Activated naive CD4-positive, alpha-beta T cell treated with anti-CD3 and anti-CD28 coated beads, Interleukin-2, amount 50 U/mL, for 16 hours (primary cell): ENCODE data around the gene THRA.

ENCODE experiments used
- DNase-seq: peaks from one replicate; pipeline ENCODE4 v3.0.0-alpha.2; 2020

Gene THRA, protein sequence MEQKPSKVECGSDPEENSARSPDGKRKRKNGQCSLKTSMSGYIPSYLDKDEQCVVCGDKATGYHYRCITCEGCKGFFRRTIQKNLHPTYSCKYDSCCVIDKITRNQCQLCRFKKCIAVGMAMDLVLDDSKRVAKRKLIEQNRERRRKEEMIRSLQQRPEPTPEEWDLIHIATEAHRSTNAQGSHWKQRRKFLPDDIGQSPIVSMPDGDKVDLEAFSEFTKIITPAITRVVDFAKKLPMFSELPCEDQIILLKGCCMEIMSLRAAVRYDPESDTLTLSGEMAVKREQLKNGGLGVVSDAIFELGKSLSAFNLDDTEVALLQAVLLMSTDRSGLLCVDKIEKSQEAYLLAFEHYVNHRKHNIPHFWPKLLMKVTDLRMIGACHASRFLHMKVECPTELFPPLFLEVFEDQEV

DNA sequence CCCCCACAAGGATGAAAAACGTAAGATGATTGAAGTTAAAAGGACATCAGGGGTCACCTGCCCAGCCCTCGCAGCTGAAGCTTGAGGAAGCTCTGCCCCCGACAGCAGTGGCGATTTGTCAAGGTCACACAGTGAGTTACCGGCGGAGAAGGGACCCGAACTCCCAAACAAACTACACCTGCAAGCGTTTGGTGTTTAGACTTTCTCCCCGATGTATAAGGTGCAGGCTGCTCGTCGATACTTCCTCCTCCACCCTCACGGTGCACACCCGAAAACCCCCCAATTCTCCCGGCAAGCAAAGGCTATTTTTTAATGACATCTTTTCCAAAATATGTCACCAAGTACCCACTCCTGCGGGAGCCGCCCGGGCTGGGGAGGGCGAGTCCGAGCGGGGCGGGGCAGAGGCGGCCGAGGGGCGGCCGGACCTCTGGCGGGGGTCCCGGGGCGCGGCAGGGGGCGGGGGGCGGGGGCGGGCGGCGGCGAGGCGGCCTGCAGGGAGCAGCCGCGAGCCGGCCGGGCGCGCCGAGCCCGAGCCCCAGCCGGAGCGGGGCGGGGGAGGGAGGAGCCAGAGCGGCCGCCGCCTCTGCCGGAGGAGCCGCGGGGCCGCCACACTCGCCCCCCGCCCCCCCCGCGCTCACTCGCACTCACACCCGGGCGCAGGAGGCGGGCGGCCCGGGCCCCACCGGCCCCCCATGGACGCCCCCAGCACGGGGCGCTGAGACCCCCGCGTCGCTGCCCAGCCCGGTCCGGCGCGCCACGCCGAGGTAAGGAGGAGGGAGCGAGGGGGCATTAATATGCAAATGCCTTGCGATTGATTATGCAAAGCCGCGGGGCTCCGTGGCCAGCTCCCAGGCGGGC lies at the start of gene THRA:
THRA (plus strand) TSS at position 637 of the 858 bp plus-strand sequence. CDS start 11,524 bp downstream, outside the sequence.
- peak; percentile 79 for DNase-seq

DNA sequence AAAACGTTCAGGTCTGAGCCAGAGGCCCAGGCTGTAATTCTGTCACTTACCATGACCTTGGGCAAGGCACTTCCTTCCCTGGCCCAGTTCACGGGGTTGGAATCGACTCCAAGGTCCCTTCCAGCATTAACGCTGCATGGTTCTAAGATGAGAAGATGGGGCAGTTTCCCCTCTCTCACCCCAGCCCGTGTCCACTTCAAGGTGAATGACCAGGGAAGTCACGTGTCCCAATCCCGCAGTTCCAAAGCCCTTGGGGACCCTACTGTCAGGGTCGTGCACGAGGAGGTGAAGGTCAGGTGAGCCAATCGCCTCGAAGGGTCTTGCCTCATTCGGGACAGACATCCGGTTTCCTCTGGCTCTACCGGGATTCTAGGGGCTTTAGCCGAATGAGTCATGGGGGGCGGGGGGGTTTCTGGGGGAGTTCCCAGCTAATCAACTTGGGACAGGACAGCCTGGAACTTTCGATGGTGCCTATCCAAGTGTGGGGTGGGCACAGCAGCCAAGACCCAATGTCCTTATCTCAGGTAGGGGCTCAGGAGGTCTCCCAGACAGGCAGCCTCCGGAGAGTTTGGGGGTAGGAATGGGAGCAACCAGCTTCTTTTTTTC lies 48.3 kb upstream of the THRA start:
- no peak for DNase-seq

DNA sequence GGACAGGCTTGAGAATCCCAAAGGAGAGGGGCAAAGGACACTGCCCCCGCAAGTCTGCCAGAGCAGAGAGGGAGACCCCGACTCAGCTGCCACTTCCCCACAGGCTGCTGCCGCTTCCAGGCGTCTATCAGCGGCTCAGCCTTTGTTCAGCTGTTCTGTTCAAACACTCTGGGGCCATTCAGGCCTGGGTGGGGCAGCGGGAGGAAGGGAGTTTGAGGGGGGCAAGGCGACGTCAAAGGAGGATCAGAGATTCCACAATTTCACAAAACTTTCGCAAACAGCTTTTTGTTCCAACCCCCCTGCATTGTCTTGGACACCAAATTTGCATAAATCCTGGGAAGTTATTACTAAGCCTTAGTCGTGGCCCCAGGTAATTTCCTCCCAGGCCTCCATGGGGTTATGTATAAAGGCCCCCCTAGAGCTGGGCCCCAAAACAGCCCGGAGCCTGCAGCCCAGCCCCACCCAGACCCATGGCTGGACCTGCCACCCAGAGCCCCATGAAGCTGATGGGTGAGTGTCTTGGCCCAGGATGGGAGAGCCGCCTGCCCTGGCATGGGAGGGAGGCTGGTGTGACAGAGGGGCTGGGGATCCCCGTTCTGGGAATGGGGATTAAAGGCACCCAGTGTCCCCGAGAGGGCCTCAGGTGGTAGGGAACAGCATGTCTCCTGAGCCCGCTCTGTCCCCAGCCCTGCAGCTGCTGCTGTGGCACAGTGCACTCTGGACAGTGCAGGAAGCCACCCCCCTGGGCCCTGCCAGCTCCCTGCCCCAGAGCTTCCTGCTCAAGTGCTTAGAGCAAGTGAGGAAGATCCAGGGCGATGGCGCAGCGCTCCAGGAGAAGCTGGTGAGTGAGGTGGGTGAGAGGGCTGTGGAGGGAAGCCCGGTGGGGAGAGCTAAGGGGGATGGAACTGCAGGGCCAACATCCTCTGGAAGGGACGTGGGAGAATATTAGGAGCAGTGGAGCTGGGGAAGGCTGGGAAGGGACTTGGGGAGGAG lies 47.5 kb upstream of the THRA start, which contains the start of gene CSF3:
CSF3 (plus strand) TSS at position 436 of the 993 bp plus-strand sequence; CDS start at position 471, 35 bp downstream.
- no peak for DNase-seq

DNA sequence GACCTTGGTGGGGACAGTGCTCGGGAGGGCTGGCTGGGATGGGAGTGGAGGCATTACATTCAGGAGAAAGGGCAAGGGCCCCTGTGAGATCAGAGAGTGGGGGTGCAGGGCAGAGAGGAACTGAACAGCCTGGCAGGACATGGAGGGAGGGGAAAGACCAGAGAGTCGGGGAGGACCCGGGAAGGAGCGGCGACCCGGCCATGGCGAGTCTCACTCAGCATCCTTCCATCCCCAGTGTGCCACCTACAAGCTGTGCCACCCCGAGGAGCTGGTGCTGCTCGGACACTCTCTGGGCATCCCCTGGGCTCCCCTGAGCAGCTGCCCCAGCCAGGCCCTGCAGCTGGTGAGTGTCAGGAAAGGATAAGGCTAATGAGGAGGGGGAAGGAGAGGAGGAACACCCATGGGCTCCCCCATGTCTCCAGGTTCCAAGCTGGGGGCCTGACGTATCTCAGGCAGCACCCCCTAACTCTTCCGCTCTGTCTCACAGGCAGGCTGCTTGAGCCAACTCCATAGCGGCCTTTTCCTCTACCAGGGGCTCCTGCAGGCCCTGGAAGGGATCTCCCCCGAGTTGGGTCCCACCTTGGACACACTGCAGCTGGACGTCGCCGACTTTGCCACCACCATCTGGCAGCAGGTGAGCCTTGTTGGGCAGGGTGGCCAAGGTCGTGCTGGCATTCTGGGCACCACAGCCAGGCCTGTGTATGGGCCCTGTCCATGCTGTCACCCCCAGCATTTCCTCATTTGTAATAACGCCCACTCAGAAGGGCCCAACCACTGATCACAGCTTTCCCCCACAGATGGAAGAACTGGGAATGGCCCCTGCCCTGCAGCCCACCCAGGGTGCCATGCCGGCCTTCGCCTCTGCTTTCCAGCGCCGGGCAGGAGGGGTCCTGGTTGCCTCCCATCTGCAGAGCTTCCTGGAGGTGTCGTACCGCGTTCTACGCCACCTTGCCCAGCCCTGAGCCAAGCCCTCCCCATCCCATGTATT lies 46.5 kb upstream of the THRA start:
- DNase-seq, result no peak

DNA sequence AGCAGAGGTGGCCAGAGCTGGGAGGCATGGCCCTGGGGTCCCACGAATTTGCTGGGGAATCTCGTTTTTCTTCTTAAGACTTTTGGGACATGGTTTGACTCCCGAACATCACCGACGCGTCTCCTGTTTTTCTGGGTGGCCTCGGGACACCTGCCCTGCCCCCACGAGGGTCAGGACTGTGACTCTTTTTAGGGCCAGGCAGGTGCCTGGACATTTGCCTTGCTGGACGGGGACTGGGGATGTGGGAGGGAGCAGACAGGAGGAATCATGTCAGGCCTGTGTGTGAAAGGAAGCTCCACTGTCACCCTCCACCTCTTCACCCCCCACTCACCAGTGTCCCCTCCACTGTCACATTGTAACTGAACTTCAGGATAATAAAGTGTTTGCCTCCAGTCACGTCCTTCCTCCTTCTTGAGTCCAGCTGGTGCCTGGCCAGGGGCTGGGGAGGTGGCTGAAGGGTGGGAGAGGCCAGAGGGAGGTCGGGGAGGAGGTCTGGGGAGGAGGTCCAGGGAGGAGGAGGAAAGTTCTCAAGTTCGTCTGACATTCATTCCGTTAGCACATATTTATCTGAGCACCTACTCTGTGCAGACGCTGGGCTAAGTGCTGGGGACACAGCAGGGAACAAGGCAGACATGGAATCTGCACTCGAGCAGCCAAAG lies 45.2 kb upstream of the THRA start:
- no peak for DNase-seq

DNA sequence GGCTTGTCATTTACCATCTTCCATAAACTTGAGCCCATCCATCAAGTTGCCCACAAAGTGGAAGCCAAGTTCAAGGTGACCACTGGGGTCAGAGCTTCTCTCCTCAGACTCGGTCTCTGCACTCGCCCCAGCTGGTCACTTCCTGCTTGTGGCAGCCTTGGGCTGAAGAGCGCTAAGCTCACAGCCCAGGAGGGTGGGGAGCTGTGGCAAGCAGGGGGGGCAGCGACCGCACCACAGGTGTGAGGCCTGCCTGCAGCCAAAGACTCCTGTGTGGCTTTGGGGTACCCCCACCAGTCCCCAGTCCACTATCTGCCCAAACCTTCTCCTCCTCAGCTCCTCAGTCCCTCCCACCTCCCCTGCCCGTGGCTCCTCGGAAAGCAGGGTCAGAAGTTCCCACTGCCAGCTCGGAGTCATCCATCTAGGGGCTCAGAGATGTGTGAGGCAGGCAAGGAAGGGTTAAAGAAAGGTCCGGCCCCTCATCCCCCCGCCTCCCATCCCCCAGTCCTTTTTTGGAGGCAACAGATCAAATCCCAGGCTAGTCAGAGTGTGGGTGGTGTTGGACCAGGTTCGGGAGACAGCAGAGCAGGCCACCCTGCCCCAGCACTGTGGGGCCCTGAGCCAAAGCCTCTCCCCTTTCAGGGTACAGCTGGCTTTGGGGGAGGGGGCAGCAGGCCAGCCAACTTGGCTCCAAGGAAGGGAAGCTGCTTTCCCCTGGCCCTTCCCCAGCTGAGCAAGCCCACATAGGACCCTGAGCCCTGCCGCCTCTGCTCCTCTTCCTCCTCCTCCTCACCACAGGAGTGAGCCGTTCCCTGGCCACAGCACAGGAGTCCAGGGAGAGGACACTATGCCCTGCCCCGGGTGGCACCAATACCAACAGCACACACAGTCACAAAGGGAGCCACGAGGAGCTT lies 44.3 kb upstream of the THRA start:
- no peak for DNase-seq

DNA sequence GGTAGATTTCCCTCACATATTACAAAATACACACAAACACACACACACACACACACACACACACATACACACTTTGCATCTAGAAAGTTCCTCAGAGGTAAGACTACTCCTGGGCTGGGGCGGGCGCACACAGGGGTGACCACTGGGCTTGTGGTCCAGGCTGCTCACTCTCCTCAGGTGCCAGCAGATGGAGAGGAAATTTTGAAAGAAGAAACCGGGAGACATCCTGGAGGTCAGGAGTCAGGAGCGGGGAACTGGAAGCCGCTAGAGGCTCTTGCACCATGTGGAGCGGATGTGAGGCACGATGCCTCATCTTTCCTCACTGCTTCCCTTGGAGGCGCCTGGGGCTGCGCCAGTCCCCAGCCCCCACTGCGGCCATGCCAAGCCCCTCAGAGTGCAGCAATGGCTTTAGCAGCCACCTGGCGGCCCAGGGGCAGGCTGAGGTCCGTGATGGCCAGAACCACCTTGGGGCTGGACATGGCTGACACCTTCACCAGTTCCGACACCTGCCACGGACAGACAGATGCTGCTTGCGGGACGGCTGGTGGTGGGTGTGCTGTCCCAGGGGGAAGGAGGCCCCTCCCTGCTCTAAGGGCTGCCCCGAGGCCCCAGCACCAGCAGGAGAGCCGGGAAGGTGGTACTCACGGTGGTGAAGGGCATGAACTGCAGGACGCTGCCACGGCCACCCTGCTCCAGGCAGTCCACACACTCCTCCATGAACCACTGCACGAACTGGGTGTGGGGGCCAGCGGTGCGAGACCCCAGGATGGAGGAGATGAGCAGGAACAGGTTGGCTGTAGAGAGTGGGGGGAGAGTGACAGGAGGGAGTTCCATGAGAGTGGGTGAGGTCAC lies 43.4 kb upstream of the THRA start:
- DNase-seq, result no peak

DNA sequence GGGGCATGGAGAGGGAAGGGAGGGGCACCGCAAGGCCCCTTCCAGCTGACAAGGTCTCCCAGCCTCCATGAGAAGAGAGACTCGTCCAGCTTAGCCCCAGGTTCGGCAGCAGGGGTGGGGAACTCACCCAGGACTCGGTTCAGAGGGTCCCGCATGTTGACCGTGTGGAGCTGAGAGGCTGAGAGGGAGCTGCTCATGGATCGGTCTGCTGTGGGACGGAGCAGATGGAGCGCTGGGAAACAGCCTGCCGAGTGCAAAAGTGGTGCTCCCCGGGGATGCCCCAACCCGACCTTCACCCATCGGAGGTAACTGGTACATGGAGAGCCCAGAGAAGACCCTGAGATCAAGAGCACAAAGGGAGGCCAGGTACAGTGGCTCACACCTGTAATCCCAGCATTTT lies 42.6 kb upstream of the THRA start:
- DNase-seq, result no peak

DNA sequence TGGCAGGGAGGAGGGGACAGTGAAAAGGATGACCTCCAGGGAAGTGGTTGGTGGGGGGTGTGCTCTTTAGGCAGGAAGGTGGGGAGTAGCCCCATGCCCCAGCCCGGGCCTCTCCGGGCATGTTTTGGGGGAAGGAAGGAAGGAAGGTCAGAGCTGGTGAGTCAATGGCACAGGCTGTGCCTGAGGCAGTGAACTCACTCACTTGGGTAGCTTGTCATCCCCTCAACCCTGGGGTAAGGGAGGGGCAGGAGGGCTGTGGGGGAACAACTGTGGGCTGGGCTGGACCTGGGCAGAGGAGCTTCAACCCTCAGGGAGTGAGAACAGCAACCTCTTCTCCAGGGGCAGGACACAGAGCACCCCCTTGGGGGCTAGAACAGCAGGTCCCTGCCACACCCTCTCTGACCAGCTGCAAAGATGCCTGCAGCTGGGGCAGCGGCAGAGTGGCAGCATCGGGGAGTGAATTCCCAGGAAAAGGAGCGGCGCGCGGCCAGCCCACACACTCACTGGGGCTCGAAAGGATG lies 41.3 kb upstream of the THRA start:
- no peak for DNase-seq

DNA sequence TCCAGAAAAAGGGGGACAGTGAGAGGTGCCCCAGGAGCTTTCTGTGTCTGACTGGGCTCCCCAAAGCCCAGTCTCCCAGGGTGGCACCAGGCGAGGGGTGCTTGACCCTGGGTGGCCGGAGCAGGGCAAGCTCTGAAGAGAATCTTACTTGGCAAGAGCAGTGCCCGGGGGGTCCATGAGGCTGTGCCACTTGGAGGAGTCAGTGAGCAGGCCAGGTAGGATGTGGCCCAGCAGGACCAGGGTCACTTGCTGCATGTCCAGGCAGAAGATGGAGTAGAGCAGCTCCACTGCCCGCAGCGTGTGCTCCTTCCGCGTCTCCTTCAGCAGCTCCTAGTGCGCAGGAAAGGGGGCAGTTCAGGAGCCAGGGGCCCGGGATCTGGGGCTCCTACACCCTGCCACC lies 40.3 kb upstream of the THRA start:
- DNase-seq, result no peak

DNA sequence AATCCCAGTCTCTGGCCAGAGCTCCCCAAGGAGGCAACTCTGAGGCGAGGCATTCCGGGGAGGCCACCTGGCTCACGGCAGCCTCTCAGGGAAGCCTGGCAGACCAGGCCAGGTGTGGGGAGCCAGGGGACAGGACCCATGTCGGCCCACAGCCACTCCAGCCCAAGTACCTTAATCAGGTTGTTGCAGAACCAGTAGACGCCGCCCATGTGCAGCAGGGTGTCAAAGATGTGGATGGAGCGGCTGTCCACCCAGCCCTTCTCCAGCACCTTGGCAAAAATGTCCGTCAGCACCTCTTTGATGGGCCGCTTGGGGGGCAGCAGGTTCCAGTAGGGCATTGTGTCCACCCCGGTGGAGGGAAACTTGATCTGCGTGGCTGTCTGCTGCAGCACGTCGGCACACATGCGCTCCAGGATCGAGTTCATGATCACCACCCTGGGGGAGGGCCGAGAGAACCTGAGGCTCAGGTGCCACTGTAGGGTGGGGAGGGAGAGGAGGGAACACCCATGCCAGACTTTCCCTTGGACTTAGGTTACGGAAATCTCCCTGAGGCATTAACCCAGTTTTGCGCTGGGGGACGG lies 39.7 kb upstream of the THRA start:
- DNase-seq, result no peak

DNA sequence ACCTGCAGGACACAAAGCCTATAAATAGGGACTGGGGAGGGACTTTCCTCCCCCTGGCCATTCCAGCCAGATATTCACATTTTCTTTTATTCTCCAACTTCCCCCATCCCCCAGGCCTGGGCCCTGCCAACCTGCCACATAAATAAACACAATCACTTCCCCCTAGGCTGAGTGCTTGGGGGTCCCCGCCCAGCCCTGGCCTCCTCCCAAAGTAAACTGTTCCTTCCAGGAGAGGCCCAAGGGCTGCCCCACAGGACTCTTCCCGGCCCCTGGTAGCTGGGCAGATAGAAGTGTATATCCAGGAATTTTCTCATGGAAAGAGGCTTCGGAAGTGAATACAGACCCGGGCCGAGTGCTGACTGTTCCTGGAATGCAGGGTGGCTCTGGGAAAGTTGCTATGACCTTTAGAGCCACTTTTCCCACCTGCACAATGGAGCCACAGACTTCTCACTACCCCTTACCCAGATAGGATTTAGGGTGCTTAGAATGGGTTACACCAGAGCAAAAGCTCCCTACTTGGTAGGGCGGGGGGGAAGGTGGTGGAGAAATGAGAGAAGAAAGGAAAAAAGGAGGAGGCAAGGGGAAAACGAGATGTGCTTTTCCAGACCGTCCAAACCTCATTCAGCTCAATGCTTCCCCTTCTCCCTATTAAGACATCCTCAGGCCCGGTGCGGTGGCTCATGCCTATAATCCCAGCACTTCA lies 39.0 kb upstream of the THRA start:
- no peak for DNase-seq

DNA sequence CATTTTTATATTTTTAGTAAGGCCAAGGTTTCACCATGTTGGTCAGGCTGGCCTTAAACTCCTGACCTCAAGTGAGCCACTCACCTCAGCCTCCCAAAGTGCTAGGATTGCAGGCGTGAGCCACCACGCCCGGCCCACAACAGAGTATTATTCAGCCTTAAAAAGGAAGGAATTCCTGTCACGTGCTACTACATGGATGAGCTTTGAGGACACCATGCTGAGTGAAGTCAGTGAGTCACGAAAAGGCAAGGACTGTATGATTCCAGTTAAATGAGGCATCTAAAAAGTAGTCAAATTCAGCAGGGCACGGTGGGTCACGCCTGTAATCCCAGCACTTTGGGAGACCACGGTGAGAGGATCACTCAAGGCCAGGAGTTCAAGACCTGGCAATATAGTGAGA lies 37.9 kb upstream of the THRA start:
- no peak for DNase-seq

DNA sequence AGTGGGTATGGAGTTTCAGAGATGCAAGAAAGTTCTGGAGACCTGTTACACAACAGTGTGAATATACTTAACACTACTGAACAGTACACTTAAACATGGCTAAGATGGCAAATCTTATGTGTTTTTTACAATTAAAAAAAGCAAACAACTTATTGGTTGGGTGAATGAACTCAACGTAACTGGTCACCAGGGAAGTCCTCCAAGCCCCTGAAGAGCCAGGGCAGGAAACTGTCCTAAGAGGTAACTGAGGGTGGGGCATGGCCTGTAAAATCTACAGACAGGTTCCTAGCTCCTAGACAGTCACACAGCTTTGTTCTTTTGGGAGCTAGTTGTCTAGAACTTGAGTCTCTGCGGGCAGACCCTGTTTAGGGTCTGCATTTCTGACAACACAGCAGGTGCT lies 37.2 kb upstream of the THRA start:
- DNase-seq, result no peak

DNA sequence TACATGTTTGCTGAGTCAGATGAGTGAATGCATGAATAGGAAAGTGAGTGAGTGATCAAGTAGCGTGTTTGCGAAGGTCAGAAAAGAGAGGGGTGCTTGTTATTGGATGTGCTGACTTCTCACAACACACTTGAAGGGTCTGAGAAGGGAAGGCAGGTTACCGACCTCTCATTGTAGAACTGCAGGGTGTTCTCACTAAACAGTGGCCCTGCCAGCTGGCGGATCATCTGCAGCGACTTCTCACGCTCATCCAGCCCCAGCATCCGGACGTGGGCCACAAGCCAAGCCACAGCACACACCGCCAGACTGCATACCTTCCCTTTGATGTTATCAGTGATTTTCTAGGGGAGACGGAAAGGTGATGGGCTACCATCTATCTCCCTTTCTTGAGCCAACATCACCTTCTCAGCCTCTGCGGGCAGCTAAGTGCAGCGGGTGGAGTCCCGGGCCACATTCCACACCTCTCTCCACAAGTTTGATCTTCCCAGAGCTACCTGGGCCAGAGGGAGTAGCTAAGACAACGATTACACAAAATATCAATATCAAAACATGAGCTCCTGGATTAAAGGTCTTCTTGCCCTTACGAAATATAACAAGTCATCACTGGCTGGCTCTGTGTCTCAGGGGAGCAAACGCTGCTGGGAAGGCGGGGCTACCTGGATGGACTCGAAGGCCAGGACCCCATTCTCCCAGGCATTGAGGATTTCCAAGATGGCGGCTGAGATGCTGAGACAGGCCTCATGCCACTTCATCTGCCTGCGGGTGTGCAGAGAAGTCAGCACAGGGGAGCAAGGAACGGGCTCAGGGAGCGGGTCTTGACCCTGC lies 36.6 kb upstream of the THRA start:
- DNase-seq, result peak; percentile 54
